ENCODE measurements around the gene TKT.

GRCh38 chr3:53250881-53251605 lies 4.8 kb downstream of the TKT start:
- TF ChIP-seq, protein P1, sequence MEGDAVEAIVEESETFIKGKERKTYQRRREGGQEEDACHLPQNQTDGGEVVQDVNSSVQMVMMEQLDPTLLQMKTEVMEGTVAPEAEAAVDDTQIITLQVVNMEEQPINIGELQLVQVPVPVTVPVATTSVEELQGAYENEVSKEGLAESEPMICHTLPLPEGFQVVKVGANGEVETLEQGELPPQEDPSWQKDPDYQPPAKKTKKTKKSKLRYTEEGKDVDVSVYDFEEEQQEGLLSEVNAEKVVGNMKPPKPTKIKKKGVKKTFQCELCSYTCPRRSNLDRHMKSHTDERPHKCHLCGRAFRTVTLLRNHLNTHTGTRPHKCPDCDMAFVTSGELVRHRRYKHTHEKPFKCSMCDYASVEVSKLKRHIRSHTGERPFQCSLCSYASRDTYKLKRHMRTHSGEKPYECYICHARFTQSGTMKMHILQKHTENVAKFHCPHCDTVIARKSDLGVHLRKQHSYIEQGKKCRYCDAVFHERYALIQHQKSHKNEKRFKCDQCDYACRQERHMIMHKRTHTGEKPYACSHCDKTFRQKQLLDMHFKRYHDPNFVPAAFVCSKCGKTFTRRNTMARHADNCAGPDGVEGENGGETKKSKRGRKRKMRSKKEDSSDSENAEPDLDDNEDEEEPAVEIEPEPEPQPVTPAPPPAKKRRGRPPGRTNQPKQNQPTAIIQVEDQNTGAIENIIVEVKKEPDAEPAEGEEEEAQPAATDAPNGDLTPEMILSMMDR (IDR thresholded peaks at IDR 0.05; ENCODE audit: insufficient read depth, low read length) = no peak
- TF ChIP-seq SPI1 (IDR thresholded peaks at IDR 0.05; ENCODE audit: borderline replicate concordance, low read depth) (no peak), POLR2AphosphoS5 (IDR thresholded peaks at IDR 0.05; ENCODE audit: low read depth) (no peak; the same call in 1 of the 2 replicates), GABPA (IDR thresholded peaks at IDR 0.05; ENCODE audit: low read depth) (no peak), REST (IDR thresholded peaks at IDR 0.05; ENCODE audit: insufficient replicate concordance, low read depth) (no peak)

Data from HL-60 (cell line).